Cardiac muscle cell (in vitro differentiated cells and primary cell): ENCODE results near the gene SULF2. TPM values are rescaled to one million over a fixed set of nuclear protein-coding genes. Genes with fewer than 3 reads are reported as not detected.

Source experiments
- DNase-seq, 2 donors: peaks; one replicate each; pipeline versions ENCODE4 v3.0.0 to v3.0.0-alpha.2; 2010 to 2017; ENCODE audit warnings: low read depth in 1 of 2, low spot score in 1 of 2
- H3K27ac ChIP-seq: fragments of 200-600 bp; sonication (generic); 2 replicates; pipeline ENCODE4 v1.5.1; 2016
- H3K27me3 ChIP-seq: fragments of 200-600 bp; sonication (generic); 2 replicates; pipeline ENCODE4 v1.6.0; 2016; ENCODE audit warnings: control low read depth
- H3K36me3 ChIP-seq: fragments of 200-600 bp; sonication (generic); 2 replicates; pipeline ENCODE4 v1.5.1; 2016; ENCODE audit warnings: control low read depth
- H3K4me1 ChIP-seq: fragments of 200-600 bp; sonication (generic); 2 replicates; pipeline ENCODE4 v1.8.1; 2017; ENCODE audit warnings: low read depth, mild to moderate bottlenecking, mixed run types
- H3K4me3 ChIP-seq: fragments of 200-600 bp; sonication (generic); 2 replicates; pipeline ENCODE4 v1.5.1; 2016; ENCODE audit warnings: mild to moderate bottlenecking
- H3K9me3 ChIP-seq: fragments of 200-600 bp; sonication (generic); 2 replicates; pipeline ENCODE4 v1.5.1; 2017; ENCODE audit warnings: low read depth, mild to moderate bottlenecking, control low read depth
- polyA plus RNA-seq: library from polyadenylated mRNA; unstranded; fragments of >200 nt; fragmentation: Nextera tagmentation; extraction: Ambion mirVana; gene quantifications from 2 replicates; pipeline ENCODE4 v1.2.1, GENCODE V29; 2016
- total RNA-seq: library from RNA; depleted of rRNA; stranded (reverse); fragments of >200 nt; gene quantifications from 2 replicates; pipeline ENCODE4 v1.2.3, GENCODE V29; 2016
- TF ChIP-seq, protein P1 (sequence below): IDR thresholded peaks from 2 replicates; pipeline ENCODE4 v1.5.1; 2012; ENCODE audit warnings: low read depth, mild to moderate bottlenecking, low read length

Gene SULF2
- total and polyA plus RNA-seq, 2 experiments from 2014 or later = 4.2 to 9.6 TPM

DNA sequence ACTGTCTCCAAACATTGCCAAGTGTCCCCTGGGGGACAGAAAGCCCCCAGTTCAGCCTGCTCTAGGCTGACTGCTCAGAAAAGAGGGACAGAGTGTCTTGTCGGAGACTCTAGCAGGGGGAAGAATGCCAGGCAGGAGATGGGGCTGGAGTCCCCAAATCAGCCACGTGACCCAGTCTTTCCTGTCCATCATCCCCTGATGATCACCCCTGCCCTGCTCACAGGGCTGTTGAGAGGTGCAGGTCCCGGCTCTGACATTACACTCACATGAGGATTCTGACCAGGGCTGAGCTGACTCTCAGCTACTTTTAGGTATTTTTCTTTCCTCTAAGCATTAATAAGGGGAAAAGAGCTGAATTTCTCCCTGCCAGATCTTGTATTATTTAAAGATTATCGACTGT, 115.8 kb downstream of the SULF2 start:
- H3K27me3 ChIP-seq = no peaks in the 10 kb centered on the region
- TF ChIP-seq, protein P1, sequence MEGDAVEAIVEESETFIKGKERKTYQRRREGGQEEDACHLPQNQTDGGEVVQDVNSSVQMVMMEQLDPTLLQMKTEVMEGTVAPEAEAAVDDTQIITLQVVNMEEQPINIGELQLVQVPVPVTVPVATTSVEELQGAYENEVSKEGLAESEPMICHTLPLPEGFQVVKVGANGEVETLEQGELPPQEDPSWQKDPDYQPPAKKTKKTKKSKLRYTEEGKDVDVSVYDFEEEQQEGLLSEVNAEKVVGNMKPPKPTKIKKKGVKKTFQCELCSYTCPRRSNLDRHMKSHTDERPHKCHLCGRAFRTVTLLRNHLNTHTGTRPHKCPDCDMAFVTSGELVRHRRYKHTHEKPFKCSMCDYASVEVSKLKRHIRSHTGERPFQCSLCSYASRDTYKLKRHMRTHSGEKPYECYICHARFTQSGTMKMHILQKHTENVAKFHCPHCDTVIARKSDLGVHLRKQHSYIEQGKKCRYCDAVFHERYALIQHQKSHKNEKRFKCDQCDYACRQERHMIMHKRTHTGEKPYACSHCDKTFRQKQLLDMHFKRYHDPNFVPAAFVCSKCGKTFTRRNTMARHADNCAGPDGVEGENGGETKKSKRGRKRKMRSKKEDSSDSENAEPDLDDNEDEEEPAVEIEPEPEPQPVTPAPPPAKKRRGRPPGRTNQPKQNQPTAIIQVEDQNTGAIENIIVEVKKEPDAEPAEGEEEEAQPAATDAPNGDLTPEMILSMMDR = no peak
- H3K36me3 ChIP-seq = no peaks in the 10 kb centered on the region
- no peak overlapping the region for H3K27ac ChIP-seq
- H3K9me3 ChIP-seq = no peaks in the 10 kb centered on the region
- H3K4me3 ChIP-seq = no peak overlapping the region
- H3K4me1 ChIP-seq = no peaks in the 10 kb centered on the region
- DNase-seq = no peak

DNA sequence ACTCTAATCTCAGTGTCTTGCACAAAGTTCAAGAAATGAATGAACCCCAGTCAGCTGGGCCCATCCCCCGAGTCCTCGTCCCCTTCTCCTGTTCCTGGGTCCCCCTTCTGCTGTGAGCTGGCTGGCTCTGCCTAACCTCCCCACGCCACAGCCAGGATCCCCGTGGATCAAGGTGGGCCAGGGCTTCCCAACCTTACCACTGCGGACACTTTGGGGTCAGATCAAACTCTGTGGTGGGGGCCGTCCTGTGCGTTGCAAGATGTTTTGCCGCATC, 116.2 kb downstream of the SULF2 start:
- no peaks in the 10 kb centered on the region for H3K36me3 ChIP-seq
- TF ChIP-seq, protein P1 = no peak
- H3K4me1 ChIP-seq = no peaks in the 10 kb centered on the region
- H3K27me3 ChIP-seq = no peaks in the 10 kb centered on the region
- no peaks in the 10 kb centered on the region for H3K9me3 ChIP-seq
- no peak overlapping the region for H3K4me3 ChIP-seq
- H3K27ac ChIP-seq = no peak overlapping the region
- DNase-seq = no peak

DNA sequence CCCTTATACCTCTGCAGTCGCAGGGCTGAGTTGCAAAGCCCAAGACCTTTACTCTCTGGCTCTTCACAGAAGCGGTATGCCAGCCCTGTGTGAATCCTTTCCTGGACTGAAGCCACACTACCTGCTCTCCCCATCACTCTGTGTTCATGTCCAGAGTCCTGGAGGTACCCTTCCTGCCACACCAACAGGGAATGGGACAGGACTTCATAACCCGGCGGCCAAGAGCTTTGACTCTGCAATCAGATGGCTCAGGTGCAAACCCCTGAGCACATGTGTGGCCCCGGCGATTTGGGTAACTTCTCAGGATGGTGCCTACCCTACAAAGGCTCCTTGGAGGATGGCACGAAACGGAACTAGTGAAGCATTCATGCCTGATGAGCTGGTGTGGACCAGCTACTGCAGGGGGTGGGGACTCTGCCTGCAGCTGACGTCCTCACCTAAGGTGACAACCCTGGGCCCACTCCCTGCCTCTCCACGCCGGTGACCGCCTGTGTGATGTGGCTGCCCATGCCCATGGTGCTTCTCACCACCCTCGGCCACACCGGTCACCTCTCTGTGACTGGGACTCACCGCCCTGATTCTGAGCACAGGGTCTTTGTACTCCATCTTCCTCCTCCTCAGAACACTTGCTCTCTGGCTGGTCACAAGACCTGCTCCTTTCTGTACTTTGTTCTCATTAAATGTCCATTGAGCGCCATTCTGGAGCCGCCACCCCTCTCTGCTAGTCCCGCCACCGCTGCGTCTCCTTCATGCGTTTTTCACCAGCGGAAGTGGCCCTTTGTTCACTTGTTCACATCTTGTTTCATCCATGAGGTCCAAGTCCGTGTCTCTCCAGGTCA, 116.7 kb downstream of the SULF2 start:
- no peak overlapping the region for H3K27ac ChIP-seq
- TF ChIP-seq, protein P1 = no peak
- DNase-seq = no peak

DNA sequence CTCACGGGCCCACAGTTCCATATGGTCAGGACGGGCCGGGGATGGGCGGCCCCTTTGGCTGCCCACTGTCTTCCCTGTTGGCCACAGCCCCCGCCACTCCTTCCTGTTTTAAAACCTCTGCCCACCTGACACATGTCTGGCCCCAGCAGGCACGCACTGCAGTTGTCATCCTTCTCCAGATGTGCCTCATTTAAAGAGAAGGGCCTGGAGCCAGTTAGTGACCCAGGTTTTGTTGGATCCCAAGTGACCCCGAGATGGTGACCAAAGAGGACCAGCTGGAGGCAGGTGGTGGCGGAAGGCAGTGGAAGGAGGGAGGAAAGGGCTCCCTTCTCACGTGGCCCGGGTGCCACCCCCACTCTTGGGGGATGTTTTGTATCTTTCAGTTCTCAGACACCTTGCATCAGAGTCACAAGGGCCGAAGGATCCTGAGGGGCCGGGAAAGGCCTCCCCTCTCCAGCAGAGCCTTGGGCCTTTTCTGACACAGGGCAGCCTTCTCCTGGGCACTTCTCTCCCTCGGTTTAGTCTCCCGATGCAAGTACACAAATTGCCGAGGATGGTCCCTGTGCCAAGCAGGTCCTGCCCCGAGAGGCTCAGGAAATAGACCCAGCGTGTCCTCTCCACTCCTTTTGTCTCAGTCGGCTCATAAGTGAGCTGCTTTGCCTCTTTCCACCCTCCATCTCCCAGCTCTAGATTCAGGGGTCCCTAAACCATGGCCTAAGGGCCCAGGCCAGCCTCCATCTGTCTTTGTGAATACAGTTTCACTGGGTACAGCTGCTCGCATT, 117.6 kb downstream of the SULF2 start:
- H3K9me3 ChIP-seq = no peaks in the 10 kb centered on the region
- H3K36me3 ChIP-seq = no peaks in the 10 kb centered on the region
- H3K27ac ChIP-seq = no peak overlapping the region
- no peaks in the 10 kb centered on the region for H3K4me1 ChIP-seq
- TF ChIP-seq, protein P1 = no peak
- H3K27me3 ChIP-seq = no peaks in the 10 kb centered on the region
- no peak overlapping the region for H3K4me3 ChIP-seq
- DNase-seq = no peak

More for the DNA sequence above, 116.7 kb downstream of the SULF2 start:
- H3K9me3 ChIP-seq = no peaks in the 10 kb centered on the region
- no peaks in the 10 kb centered on the region for H3K36me3 ChIP-seq
- no peaks in the 10 kb centered on the region for H3K27me3 ChIP-seq
- no peak overlapping the region for H3K4me3 ChIP-seq
- no peaks in the 10 kb centered on the region for H3K4me1 ChIP-seq

DNA sequence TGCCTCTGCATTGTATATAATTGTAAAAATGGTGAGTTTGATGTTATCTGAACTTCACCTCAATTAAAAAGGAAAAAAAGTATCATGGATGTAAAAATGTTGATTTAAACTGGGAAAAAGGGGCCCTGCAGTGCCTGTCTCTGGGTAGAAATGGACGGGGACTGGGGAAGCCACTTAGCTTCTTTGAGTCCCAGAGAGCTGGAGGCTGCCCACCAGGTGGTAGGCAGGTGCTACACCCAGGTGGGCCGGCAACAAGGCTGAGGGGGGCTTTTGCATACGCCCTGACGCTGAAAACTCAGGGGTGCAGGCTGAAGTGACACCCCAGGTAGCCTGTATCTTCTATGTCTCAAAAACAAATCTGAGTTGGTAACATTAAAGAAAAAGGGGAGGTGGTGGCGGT, 118.2 kb downstream of the SULF2 start:
- Histone ChIP-seq H3K36me3 (no peaks in the 10 kb centered on the region), H3K4me3 (no peak overlapping the region)

More for the DNA sequence above, 118.2 kb downstream of the SULF2 start:
- Histone ChIP-seq H3K27me3 (no peaks in the 10 kb centered on the region), H3K27ac (no peak overlapping the region), H3K9me3 (no peaks in the 10 kb centered on the region), H3K4me1 (no peaks in the 10 kb centered on the region)
- DNase-seq = no peak
- TF ChIP-seq, protein P1 = no peak
